HG03442 (cell line): ENCODE measurements around the gene ZSWIM5.
"Not testable (repeated sequence)": the region's sequence is repeated elsewhere in the genome, so short reads cannot be mapped to it uniquely, and the experiment has no call there.

Experiments used
- ATAC-seq: cut with Tn5 transposase; IDR thresholded peaks from one replicate; pipeline ENCODE4 v1.9.1; 2021; ENCODE audit warnings: mild to moderate bottlenecking, moderate library complexity; ENCODE audit not compliant: unreplicated experiment

The ZSWIM5 gene

GRCh38 chr1:45008076-45008475 is 198.3 kb downstream of the ZSWIM5 start:
- no peak for ATAC-seq

- ATAC-seq, result no peak
These were observed 199.1 kb downstream of the ZSWIM5 start for GRCh38 chr1:45007311-45007710.

GRCh38 chr1:45005761-45006160 is 200.6 kb downstream of the ZSWIM5 start:
- no peak for ATAC-seq

GRCh38 chr1:45004281-45004920 is 202.0 kb downstream of the ZSWIM5 start:
- no peak for ATAC-seq

DNA sequence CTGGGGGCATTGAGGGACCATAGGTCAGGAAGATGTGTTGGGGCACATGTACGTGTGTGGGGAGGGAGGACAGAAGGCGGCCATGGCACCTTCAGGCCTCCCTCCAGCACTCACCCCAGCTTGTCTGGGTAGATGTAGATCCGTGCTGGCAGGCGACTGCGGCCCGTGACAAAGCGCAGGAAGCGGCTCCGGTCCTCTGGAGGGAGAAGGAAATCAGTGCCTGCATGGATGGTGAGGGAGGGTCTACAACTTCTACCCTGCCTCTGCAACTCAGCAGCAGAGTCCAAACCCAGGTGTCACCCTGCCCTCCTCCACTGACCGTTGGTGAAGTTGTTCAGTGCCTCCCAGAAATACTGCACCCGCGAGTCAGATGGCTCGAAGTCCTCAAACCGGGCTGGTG is 202.7 kb downstream of the ZSWIM5 start:
- ATAC-seq, result no peak

- no peak for ATAC-seq
These were observed 203.5 kb downstream of the ZSWIM5 start for GRCh38 chr1:45002650-45003645.

- ATAC-seq, result not testable (repeated sequence)
These were observed 204.8 kb downstream of the ZSWIM5 start for GRCh38 chr1:45001576-45001975.

- no peak for ATAC-seq
These were observed 205.4 kb downstream of the ZSWIM5 start for GRCh38 chr1:45001011-45001481.

- ATAC-seq, result no peak
These were observed 207.2 kb downstream of the ZSWIM5 start for GRCh38 chr1:44999232-44999631.

GRCh38 chr1:44995467-44996238 is 210.8 kb downstream of the ZSWIM5 start:
- ATAC-seq, result no peak

- no peak for ATAC-seq
These were observed 212.0 kb downstream of the ZSWIM5 start for GRCh38 chr1:44994309-44994898.

DNA sequence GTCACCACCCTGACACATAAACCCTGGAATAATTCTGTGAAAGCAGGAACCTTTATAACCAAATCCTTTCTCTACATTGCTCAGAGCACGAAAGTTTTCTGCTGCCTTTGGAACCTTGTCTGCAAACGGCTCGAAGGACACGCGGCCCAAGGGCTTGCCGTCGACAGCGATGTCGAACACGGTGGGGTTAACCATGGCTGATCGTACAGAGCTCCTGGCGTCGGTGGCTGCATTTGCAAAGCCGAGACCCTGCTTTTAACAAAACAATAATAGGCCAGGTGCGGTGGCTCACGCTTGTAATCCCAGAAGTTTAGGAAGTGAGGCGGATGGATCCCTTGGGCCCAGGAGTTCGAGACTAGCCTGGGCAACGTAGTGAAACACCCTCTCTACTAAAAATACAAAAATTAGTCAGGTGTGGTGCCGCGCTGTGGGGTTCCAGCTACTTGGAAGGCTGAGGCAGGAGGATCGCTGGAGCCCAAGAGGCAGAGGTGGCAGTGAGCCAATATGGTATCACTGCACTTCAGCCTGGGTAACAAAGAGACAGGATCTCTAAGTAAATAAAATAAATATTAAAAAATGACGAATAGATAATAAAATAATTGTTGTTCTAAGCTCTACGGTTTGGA is 217.8 kb downstream of the ZSWIM5 start:
- no peak for ATAC-seq

DNA sequence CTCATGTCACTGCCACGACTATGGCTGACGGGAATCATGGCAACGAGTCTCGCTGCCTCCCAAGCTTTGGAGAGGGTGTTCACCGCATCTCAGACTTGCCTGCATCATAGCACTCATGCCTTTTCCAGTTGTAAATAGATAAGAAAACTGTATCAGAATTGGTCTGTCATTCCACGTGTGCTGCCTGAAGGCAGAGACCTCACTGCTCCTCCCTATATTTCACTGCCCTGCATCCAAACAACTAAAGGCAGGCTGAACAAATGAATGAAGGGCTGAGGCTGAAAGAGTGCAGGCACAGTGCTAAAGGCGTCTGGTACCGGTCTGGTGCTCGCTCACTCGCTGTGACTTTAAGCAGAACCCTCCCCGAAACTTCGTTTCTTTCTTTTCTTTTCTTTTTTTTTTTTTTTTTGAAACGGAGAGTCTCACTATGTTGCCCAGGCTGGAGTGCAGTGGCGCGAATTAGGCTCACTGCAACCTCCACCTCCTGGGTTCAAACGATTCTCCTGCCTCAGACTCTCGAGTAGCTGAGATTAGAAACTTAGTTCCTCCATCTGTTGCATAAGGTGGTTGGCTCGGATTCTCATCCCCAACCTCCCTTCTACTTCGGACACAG is 220.6 kb downstream of the ZSWIM5 start:
- ATAC-seq, result no peak

- not testable (repeated sequence) for ATAC-seq
These were observed 229.0 kb downstream of the ZSWIM5 start for GRCh38 chr1:44977372-44977771.

- no peak for ATAC-seq
These were observed 230.2 kb downstream of the ZSWIM5 start for GRCh38 chr1:44976252-44976651.

- no peak for ATAC-seq
These were observed 232.8 kb downstream of the ZSWIM5 start for GRCh38 chr1:44973645-44974044.

- ATAC-seq, result no peak
These were observed 236.1 kb downstream of the ZSWIM5 start for GRCh38 chr1:44970317-44970716.
